ENCODE results near the gene MBD5. TPM values are rescaled to one million over a fixed set of nuclear protein-coding genes. Genes with fewer than 3 reads are reported as not detected.
A peak's percentile ranks its signal among the peaks of the same experiment; 100 is the strongest.

The MBD5 gene
- total RNA-seq, 1 experiment from 2014 or later, result 33.7 TPM

- Mint-ChIP-seq H3K9me3 (no peaks in the 10 kb centered on the region), H3K4me1 (peaks cover 9% of the 10 kb centered on the region), H3K4me3 (no peak overlapping the region), H3K36me3 (no peaks in the 10 kb centered on the region), H3K27me3 (ENCODE audit: low read depth) (no peaks in the 10 kb centered on the region), H3K27ac (no peak overlapping the region)
- no peak for TF ChIP-seq GRHL2 (CRISPR knock-in tag; IDR thresholded peaks at IDR 0.05; ENCODE audit: insufficient replicate concordance, severe bottlenecking)
- no peak for TF ChIP-seq ATF6 (CRISPR knock-in tag; IDR thresholded peaks at IDR 0.05)
- no peak for TF ChIP-seq KAT7 (CRISPR knock-in tag; IDR thresholded peaks at IDR 0.05; ENCODE audit: borderline replicate concordance)
- no peak for TF ChIP-seq ELF4 (CRISPR knock-in tag; IDR thresholded peaks at IDR 0.05; ENCODE audit: low read depth)
- TF ChIP-seq ZNF425 (CRISPR knock-in tag; conservative IDR thresholded peaks at IDR 0.05), result no peak
- no peak for TF ChIP-seq CDX4 (CRISPR knock-in tag; IDR thresholded peaks at IDR 0.05; ENCODE audit: borderline replicate concordance)
- no peak for TF ChIP-seq CREM (CRISPR knock-in tag; IDR thresholded peaks at IDR 0.05)
- TF ChIP-seq RELA (CRISPR knock-in tag; IDR thresholded peaks at IDR 0.05; ENCODE audit: borderline replicate concordance), result no peak
- TF ChIP-seq ATF1 (CRISPR knock-in tag; IDR thresholded peaks at IDR 0.05), result no peak
- no peak for TF ChIP-seq NFYB (CRISPR knock-in tag; conservative IDR thresholded peaks at IDR 0.05; ENCODE audit: low read depth)
- TF ChIP-seq SOX15 (CRISPR knock-in tag; IDR thresholded peaks at IDR 0.05), result no peak
- no peak for TF ChIP-seq ZSCAN18 (CRISPR knock-in tag; IDR thresholded peaks at IDR 0.05)
- TF ChIP-seq ZNF232 (CRISPR knock-in tag; IDR thresholded peaks at IDR 0.05), result no peak
- ChIA-PET POLR2A (no interaction called here), CTCF (interaction anchor here (0.6 to 1.3 kb wide), 3 partner anchors 9 to 355 kb away, joined by 3 to 7 read pairs (median 3); no protein-coding TSS in a partner anchor)
- ATAC-seq, result peak; percentile 75
- no peak for DNase-seq (ENCODE audit: low spot score)
Observed at GRCh38 chr2:148531669-148532428, 511.0 kb downstream of the MBD5 start.

- ChIA-PET POLR2A (no interaction called here), CTCF (no interaction called here)
- ATAC-seq (no peak), DNase-seq (ENCODE audit: low spot score) (no peak)
- H3K9me3 Mint-ChIP-seq, result no peaks in the 10 kb centered on the region
- H3K4me1 Mint-ChIP-seq, result peaks cover 11% of the 10 kb centered on the region
- no peak overlapping the region for H3K4me3 Mint-ChIP-seq
- H3K27ac Mint-ChIP-seq, result no peak overlapping the region
- no peaks in the 10 kb centered on the region for H3K36me3 Mint-ChIP-seq
- no peaks in the 10 kb centered on the region for H3K27me3 Mint-ChIP-seq (ENCODE audit: low read depth)
- no peak for TF ChIP-seq RORB (CRISPR knock-in tag; IDR thresholded peaks at IDR 0.05)
- no peak for TF ChIP-seq GABPB1 (CRISPR knock-in tag; IDR thresholded peaks at IDR 0.05)
- no peak for TF ChIP-seq ERG (CRISPR knock-in tag; IDR thresholded peaks at IDR 0.05)
- no peak for TF ChIP-seq GRHL2 (CRISPR knock-in tag; IDR thresholded peaks at IDR 0.05; ENCODE audit: insufficient replicate concordance, severe bottlenecking)
- no peak for TF ChIP-seq ZNF281 (CRISPR knock-in tag; IDR thresholded peaks at IDR 0.05)
- TF ChIP-seq PRRX2 (CRISPR knock-in tag; IDR thresholded peaks at IDR 0.05), result no peak
- no peak for TF ChIP-seq E2F1 (CRISPR knock-in tag; IDR thresholded peaks at IDR 0.05)
- no peak for TF ChIP-seq ZNF671 (CRISPR knock-in tag; IDR thresholded peaks at IDR 0.05)
- no peak for TF ChIP-seq NR1H2 (CRISPR knock-in tag; IDR thresholded peaks at IDR 0.05)
- TF ChIP-seq ZNF138 (CRISPR knock-in tag; conservative IDR thresholded peaks at IDR 0.05), result no peak
- no peak for TF ChIP-seq NR3C1 (CRISPR knock-in tag; conservative IDR thresholded peaks at IDR 0.05; ENCODE audit: low read depth)
- TF ChIP-seq ZNF423 (CRISPR knock-in tag; IDR thresholded peaks at IDR 0.05), result no peak
- no peak for TF ChIP-seq SMAD4 (CRISPR knock-in tag; IDR thresholded peaks at IDR 0.05)
Observed at GRCh38 chr2:148533004-148533403, 512.1 kb downstream of the MBD5 start.
